Measurements from ENCODE around the gene TENM4.

DNA sequence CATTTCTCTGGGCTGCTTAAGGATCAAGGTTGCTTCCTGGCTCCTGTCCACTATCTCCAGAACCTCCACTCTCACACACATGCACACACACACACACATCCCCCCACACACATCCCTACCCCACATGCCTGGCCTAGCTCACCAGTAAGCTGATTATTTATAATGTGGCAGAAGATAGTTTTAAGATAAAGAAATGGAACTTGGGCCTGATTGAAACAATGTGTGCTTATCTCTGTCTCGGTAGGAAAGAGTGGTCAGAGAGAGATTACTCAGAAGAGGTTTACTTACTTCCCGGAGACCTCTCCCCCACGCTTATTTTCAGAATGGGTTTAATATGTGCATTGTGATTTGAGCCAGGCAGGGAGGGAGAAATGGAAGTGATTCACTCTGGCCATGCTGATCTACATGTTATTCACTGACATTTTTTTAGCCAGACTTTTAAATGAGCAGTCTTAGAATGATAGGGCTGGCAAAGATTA lies 422.4 kb downstream of the TENM4 start:
- TF ChIP-seq POLR2A (IDR thresholded peaks at IDR 0.05): no peak
- TF ChIP-seq, protein P1, sequence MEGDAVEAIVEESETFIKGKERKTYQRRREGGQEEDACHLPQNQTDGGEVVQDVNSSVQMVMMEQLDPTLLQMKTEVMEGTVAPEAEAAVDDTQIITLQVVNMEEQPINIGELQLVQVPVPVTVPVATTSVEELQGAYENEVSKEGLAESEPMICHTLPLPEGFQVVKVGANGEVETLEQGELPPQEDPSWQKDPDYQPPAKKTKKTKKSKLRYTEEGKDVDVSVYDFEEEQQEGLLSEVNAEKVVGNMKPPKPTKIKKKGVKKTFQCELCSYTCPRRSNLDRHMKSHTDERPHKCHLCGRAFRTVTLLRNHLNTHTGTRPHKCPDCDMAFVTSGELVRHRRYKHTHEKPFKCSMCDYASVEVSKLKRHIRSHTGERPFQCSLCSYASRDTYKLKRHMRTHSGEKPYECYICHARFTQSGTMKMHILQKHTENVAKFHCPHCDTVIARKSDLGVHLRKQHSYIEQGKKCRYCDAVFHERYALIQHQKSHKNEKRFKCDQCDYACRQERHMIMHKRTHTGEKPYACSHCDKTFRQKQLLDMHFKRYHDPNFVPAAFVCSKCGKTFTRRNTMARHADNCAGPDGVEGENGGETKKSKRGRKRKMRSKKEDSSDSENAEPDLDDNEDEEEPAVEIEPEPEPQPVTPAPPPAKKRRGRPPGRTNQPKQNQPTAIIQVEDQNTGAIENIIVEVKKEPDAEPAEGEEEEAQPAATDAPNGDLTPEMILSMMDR (IDR thresholded peaks at IDR 0.05): no peak

Data from uterus (tissue), 2 donors.